IMR-90 (cell line): Measurements from ENCODE around the gene DNAJC3. TPM values are rescaled to one million over a fixed set of nuclear protein-coding genes. Genes with fewer than 3 reads are reported as not detected.
A peak's percentile ranks its signal among the peaks of the same experiment; 100 is the strongest.
"Not testable (repeated sequence)": the region's sequence is repeated elsewhere in the genome, so short reads cannot be mapped to it uniquely, and the experiment has no call there.

Source experiments
- ATAC-seq: fragments of 200-7000 bp; cut with Tn5 transposase; 2 replicates; pipeline ENCODE4 v1.9.1; 2020; ENCODE audit warnings: low read depth, mild to moderate bottlenecking, moderate library complexity
- BruUV-seq: library from RNA; stranded (reverse); fragments of 400-500 nt; replicated peaks from 2 replicates; lab custom pipeline; 2021; lab: Mats Ljungman, UMichigan
- CTCF ChIA-PET: fragments of 300-600 bp; formaldehyde crosslinking; extraction: SDS; loops from one replicate; lab custom pipeline; 2021; ENCODE audit warnings: antibody characterized with exemption; lab: Yijun Ruan, JAX
- POLR2A ChIA-PET: fragments of 300-600 bp; sonication (Branson Sonifier 250); formaldehyde crosslinking; loops from one replicate; lab custom pipeline; 2022; ENCODE audit warnings: antibody characterized with exemption; ENCODE audit not compliant: unreplicated experiment; lab: Charles Lee
- DNase-seq: peaks from one replicate; pipeline ENCODE4 v3.0.0; 2013
- H2AFZ ChIP-seq: replicated peaks from 2 replicates; pipeline ENCODE3; 2013; ENCODE audit warnings: low read length, mild to moderate bottlenecking; ENCODE audit not compliant: poor library complexity
- H2AK5ac ChIP-seq: 2 replicates; pipeline ENCODE4 v1.6.1; 2013; ENCODE audit warnings: low read depth, low read length, inconsistent platforms
- H2AK9ac ChIP-seq: replicated peaks from 2 replicates; pipeline ENCODE3; 2013; ENCODE audit warnings: mild to moderate bottlenecking, low read depth, low read length, moderate library complexity; ENCODE audit not compliant: poor library complexity
- H2BK120ac ChIP-seq: 2 replicates; pipeline ENCODE4 v1.6.1; 2013; ENCODE audit warnings: low read depth, low read length, inconsistent platforms
- H2BK15ac ChIP-seq: 3 replicates; pipeline ENCODE4 v1.6.1; 2013; ENCODE audit warnings: low read depth, low read length, inconsistent platforms
- H2BK20ac ChIP-seq: 2 replicates; pipeline ENCODE4 v1.6.1; 2013; ENCODE audit warnings: low read depth, mild to moderate bottlenecking, inconsistent platforms, low read length, moderate library complexity
- H2BK5ac ChIP-seq: 2 replicates; pipeline ENCODE4 v1.6.1; 2013; ENCODE audit warnings: mild to moderate bottlenecking, low read depth, low read length, inconsistent platforms; ENCODE audit not compliant: poor library complexity, severe bottlenecking
- H3K14ac ChIP-seq: replicated peaks from 2 replicates; pipeline ENCODE4 v1.6.1; 2013; ENCODE audit warnings: low read depth, low read length, inconsistent platforms
- H3K18ac ChIP-seq: 2 replicates; pipeline ENCODE4 v1.6.1; 2013; ENCODE audit warnings: low read depth, low read length, control low read depth
- H3K23ac ChIP-seq: 2 replicates; pipeline ENCODE4 v1.6.1; 2013; ENCODE audit warnings: low read depth, low read length, inconsistent platforms
- H3K27ac ChIP-seq: 2 replicates; pipeline ENCODE4 v1.5.1; 2013; ENCODE audit warnings: mild to moderate bottlenecking, control low read depth, low read length; ENCODE audit not compliant: insufficient read depth
- H3K27me3 ChIP-seq: 2 replicates; pipeline ENCODE4 v1.6.1; 2013; ENCODE audit warnings: low read length; ENCODE audit not compliant: control insufficient read depth, insufficient read depth
- H3K36me3 ChIP-seq: 2 replicates; pipeline ENCODE4 v1.6.1; 2013; ENCODE audit warnings: low read length, mixed read lengths; ENCODE audit not compliant: control insufficient read depth, insufficient read depth
- H3K4ac ChIP-seq: 2 replicates; pipeline ENCODE4 v1.6.1; 2013; ENCODE audit warnings: low read depth, low read length, inconsistent platforms
- H3K4me1 ChIP-seq: 2 replicates; pipeline ENCODE4 v1.6.1; 2013; ENCODE audit warnings: low read length, mixed read lengths; ENCODE audit not compliant: control insufficient read depth, insufficient read depth
- H3K4me2 ChIP-seq: 2 replicates; pipeline ENCODE4 v1.6.1; 2013; ENCODE audit warnings: low read depth, mild to moderate bottlenecking, control low read depth, low read length, moderate library complexity
- H3K4me3 ChIP-seq: 2 replicates; pipeline ENCODE4 v1.5.1; 2013; ENCODE audit warnings: low read depth, mild to moderate bottlenecking, control low read depth, low read length, moderate library complexity; ENCODE audit not compliant: insufficient read depth
- H3K56ac ChIP-seq: 2 replicates; pipeline ENCODE4 v1.6.1; 2013; ENCODE audit warnings: low read length, inconsistent platforms; ENCODE audit not compliant: insufficient read depth; ENCODE audit errors: extremely low read depth
- H3K79me1 ChIP-seq, 2 experiments: 2 replicates each; pipeline ENCODE4 v1.6.1; 2013; ENCODE audit warnings: low read length in 2 of 2, inconsistent platforms in 1 of 2, low read depth in 1 of 2
- H3K9ac ChIP-seq: 2 replicates; pipeline ENCODE4 v1.6.1; 2013; ENCODE audit warnings: low read depth, low read length, control low read depth
- H3K9me1 ChIP-seq: 2 replicates; pipeline ENCODE4 v1.6.1; 2013; ENCODE audit warnings: low read length, inconsistent platforms; ENCODE audit not compliant: insufficient read depth
- H3K9me3 ChIP-seq: 2 replicates; pipeline ENCODE4 v1.6.1; 2013; ENCODE audit warnings: low read length; ENCODE audit not compliant: control insufficient read depth, insufficient read depth
- H4K20me1 ChIP-seq: 2 replicates; pipeline ENCODE4 v1.6.1; 2013; ENCODE audit warnings: low read length, inconsistent platforms; ENCODE audit not compliant: insufficient read depth
- H4K5ac ChIP-seq: 2 replicates; pipeline ENCODE4 v1.6.1; 2013; ENCODE audit warnings: mild to moderate bottlenecking, low read depth, low read length, control low read depth
- H4K8ac ChIP-seq, 2 experiments: 2 replicates each; pipeline ENCODE4 v1.6.1; 2013; ENCODE audit warnings: low read depth in 2 of 2, low read length in 2 of 2, control low read depth in 1 of 2, inconsistent platforms in 1 of 2
- H4K91ac ChIP-seq: 2 replicates; pipeline ENCODE4 v1.6.1; 2013; ENCODE audit warnings: low read depth, low read length, inconsistent platforms; ENCODE audit not compliant: insufficient read depth
- CHD1 ChIP-seq: IDR thresholded peaks from 2 replicates; pipeline ENCODE4 v1.6.1; 2012; ENCODE audit warnings: low read depth, low read length, improper control_type of control experiment
- CTCF ChIP-seq: conservative IDR thresholded peaks from 2 replicates; pipeline ENCODE4 v1.5.1; 2012; ENCODE audit warnings: mild to moderate bottlenecking, low read depth, low read length, improper control_type of control experiment
- MAZ ChIP-seq: IDR thresholded peaks from 2 replicates; pipeline ENCODE4 v1.6.1; 2012; ENCODE audit warnings: low read depth, mild to moderate bottlenecking, low read length, improper control_type of control experiment, moderate library complexity, borderline replicate concordance
- RAD21 ChIP-seq: IDR thresholded peaks from 2 replicates; pipeline ENCODE4 v1.6.1; 2012; ENCODE audit warnings: low read length, improper control_type of control experiment
- SMC3 ChIP-seq: fragments of 150-350 bp; IDR thresholded peaks from 2 replicates; pipeline ENCODE4 v1.6.1; 2016; ENCODE audit warnings: low read depth, mild to moderate bottlenecking, antibody characterized with exemption, low read length, moderate library complexity
- dilution Hi-C: fragments of 300-500 bp; cut with HindIII; formaldehyde crosslinking; loops from one replicate; pipeline ENCODE4 v1.14.3; 2018; ENCODE audit warnings: low sequenced_read_pairs; ENCODE audit not compliant: unreplicated experiment
- in situ Hi-C: fragments of 300-500 bp; cut with MboI; formaldehyde crosslinking; loops from 3 replicates; pipeline ENCODE4 v1.14.3; 2019; ENCODE audit warnings: low sequenced_read_pairs, inconsistent platforms, mixed read lengths
- intact Hi-C: fragments of 100-400 bp; cut with micrococcal nuclease; formaldehyde crosslinking; loops from 2 replicates; pipeline ENCODE4 v1.10.0; 2022
- polyA plus RNA-seq, 3 experiments: library from polyadenylated mRNA; depleted of rRNA; stranded (reverse); fragments of >200 nt; gene quantifications; 2 replicates each; pipeline ENCODE4 v1.2.3, GENCODE V29; 2012; ENCODE audit warnings: low replicate concordance in 1 of 3
- total RNA-seq: library from RNA; depleted of rRNA; stranded (reverse); fragments of >200 nt; gene quantifications from 2 replicates; pipeline ENCODE4 v1.2.3, GENCODE V29; 2012

The DNAJC3 gene
- total and polyA plus RNA-seq, 2 of the 4 experiments (the other 2 are of a cell fraction), result 10.7 to 28.5 TPM

DNA sequence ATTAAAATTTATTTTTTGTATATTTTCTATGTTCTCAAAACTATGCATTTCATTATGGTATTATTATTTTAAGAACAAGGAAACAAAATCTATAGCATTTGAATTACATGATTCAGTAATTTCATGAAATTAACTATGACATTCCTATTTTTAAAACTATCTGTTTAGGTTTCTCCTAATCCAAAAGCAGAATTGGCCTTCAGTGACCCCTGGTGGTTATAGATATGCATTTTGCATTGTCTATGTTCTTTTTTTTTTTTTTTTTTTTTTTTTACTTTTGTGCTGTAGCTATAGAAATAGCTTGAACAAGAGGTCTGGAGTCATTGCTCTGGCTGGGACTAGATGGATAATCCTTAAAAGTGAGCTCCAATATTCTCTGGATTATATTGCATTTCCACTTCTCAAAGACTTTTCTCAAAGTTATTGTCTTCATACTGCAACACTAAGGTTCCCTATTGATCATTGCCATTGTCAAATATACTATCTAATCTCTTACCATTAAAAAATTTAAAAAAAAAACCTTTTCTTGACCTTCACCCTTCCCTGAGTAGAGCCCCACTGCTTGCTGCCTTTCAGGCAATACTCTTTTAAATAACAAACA lies 15.9 kb upstream of the DNAJC3 start:
- no peak overlapping the region for H3K23ac ChIP-seq
- H3K79me1 ChIP-seq, result no peaks in the 10 kb centered on the region
- no peaks in the 10 kb centered on the region for H3K36me3 ChIP-seq
- no peak overlapping the region for H3K14ac ChIP-seq
- no peaks in the 10 kb centered on the region for H3K9me1 ChIP-seq
- no peak overlapping the region for H3K27ac ChIP-seq
- H3K9ac ChIP-seq, result no peak overlapping the region
- H2AK5ac ChIP-seq, result no peak overlapping the region
- no peak overlapping the region for H3K18ac ChIP-seq
- H2BK20ac ChIP-seq, result no peak overlapping the region
- intact Hi-C loops (loop anchor here (1.0 to 2.0 kb wide), 3 partner anchors 37 to 173 kb away; no protein-coding TSS in a partner anchor), dilution Hi-C loops (no loop called here), in situ Hi-C loops (no loop called here)
- H4K8ac ChIP-seq, result no peak overlapping the region
- TF ChIP-seq CHD1 (no peak), CTCF (peak; percentile 67), MAZ (no peak), SMC3 (peak; percentile 74), RAD21 (peak; percentile 65)
- no peak overlapping the region for H2AFZ ChIP-seq
- DNase-seq (peak; percentile 50), ATAC-seq (peak; percentile 40; the same call in 1 of the 2 replicates)
- ChIA-PET POLR2A (no interaction called here), CTCF (interaction anchor here (0.6 to 1.0 kb wide), 10 partner anchors 10 to 1362 kb away, joined by 3 to 9 read pairs (median 4); partner anchors contain the start of gene DZIP1)
- no peak overlapping the region for H3K4me2 ChIP-seq
- no peaks in the 10 kb centered on the region; the same call in 1 of the 2 replicates for H3K9me3 ChIP-seq
- peaks cover 4% of the 10 kb centered on the region; the same call in 1 of the 2 replicates for H3K27me3 ChIP-seq
- no peak overlapping the region for H2BK120ac ChIP-seq
- no peak overlapping the region for H4K91ac ChIP-seq
- no peak overlapping the region for H3K4me3 ChIP-seq
- no peak overlapping the region for H3K56ac ChIP-seq
- no peak overlapping the region for H2AK9ac ChIP-seq
- H4K20me1 ChIP-seq, result no peaks in the 10 kb centered on the region
- no peak overlapping the region for H2BK15ac ChIP-seq
- BruUV-seq, result no TSS peak
- no peak overlapping the region for H4K5ac ChIP-seq
- no peaks in the 10 kb centered on the region for H3K4me1 ChIP-seq
- H3K4ac ChIP-seq, result no peak overlapping the region
- H2BK5ac ChIP-seq, result no peak overlapping the region

- H3K9me3 ChIP-seq, H3K4me3 ChIP-seq, H3K4me2 ChIP-seq, H3K56ac ChIP-seq, BruUV-seq, H3K4me1 ChIP-seq, H3K14ac ChIP-seq, H2BK5ac ChIP-seq, H4K91ac ChIP-seq, H2BK15ac ChIP-seq, H4K5ac ChIP-seq, intact Hi-C loops, H3K27me3 ChIP-seq, H3K9me1 ChIP-seq, H2BK120ac ChIP-seq, H3K18ac ChIP-seq, POLR2A ChIA-PET, H4K8ac ChIP-seq, H3K27ac ChIP-seq, H4K20me1 ChIP-seq, H2AK9ac ChIP-seq, dilution Hi-C loops, H2AFZ ChIP-seq, ATAC-seq, H3K23ac ChIP-seq, H3K4ac ChIP-seq, H2AK5ac ChIP-seq, H2BK20ac ChIP-seq, H3K36me3 ChIP-seq, DNase-seq, in situ Hi-C loops, CTCF ChIA-PET, H3K9ac ChIP-seq, H3K79me1 ChIP-seq: not testable (repeated sequence)
Observed at GRCh38 chr13:95667235-95667634, 9.7 kb upstream of the DNAJC3 start.
